ENCODE data around the gene GEMIN7. TPM values are rescaled to one million over a fixed set of nuclear protein-coding genes. Genes with fewer than 3 reads are reported as not detected.
"Not testable (repeated sequence)": the region's sequence is repeated elsewhere in the genome, so short reads cannot be mapped to it uniquely, and the experiment has no call there.

Gene GEMIN7
- total RNA-seq, 1 experiment from 2014 or later, result 77.0 TPM

GRCh38 chr19:45101806-45102205, 22.7 kb downstream of the GEMIN7 start:
- no peaks in the 10 kb centered on the region; the same call in 1 of the 2 replicates for H3K36me3 ChIP-seq (replicated peaks; ENCODE audit: control insufficient read depth, insufficient read depth, low read length)
- DNase-seq, result peak; percentile 49

GRCh38 chr19:45102481-45102880, 23.4 kb downstream of the GEMIN7 start:
- no peaks in the 10 kb centered on the region; the same call in 1 of the 2 replicates for H3K36me3 ChIP-seq (replicated peaks; ENCODE audit: control insufficient read depth, insufficient read depth, low read length)
- H3K4me3 ChIP-seq (ENCODE audit: insufficient read depth, low read depth, low read length), result no peak overlapping the region
- H3K27me3 ChIP-seq (ENCODE audit: control insufficient read depth, insufficient read depth, low read length), result no peaks in the 10 kb centered on the region
- no peak for DNase-seq

More at GRCh38 chr19:45101806-45102205, 22.7 kb downstream of the GEMIN7 start:
- H3K4me3 ChIP-seq (ENCODE audit: insufficient read depth, low read depth, low read length), result no peak overlapping the region
- no peaks in the 10 kb centered on the region for H3K27me3 ChIP-seq (ENCODE audit: control insufficient read depth, insufficient read depth, low read length)

GRCh38 chr19:45103156-45103507, 24.1 kb downstream of the GEMIN7 start:
- peak; percentile 70 for DNase-seq
- H3K36me3 ChIP-seq (replicated peaks; ENCODE audit: control insufficient read depth, insufficient read depth, low read length), result no peaks in the 10 kb centered on the region; the same call in 1 of the 2 replicates
- no peaks in the 10 kb centered on the region for H3K27me3 ChIP-seq (ENCODE audit: control insufficient read depth, insufficient read depth, low read length)
- no peak overlapping the region for H3K4me3 ChIP-seq (ENCODE audit: insufficient read depth, low read depth, low read length)

GRCh38 chr19:45103508-45104319, 24.7 kb downstream of the GEMIN7 start:
- DNase-seq, result peak; percentile 81
- H3K27me3 ChIP-seq (ENCODE audit: control insufficient read depth, insufficient read depth, low read length), result no peaks in the 10 kb centered on the region
- no peak overlapping the region for H3K4me3 ChIP-seq (ENCODE audit: insufficient read depth, low read depth, low read length)
- no peaks in the 10 kb centered on the region; the same call in 1 of the 2 replicates for H3K36me3 ChIP-seq (replicated peaks; ENCODE audit: control insufficient read depth, insufficient read depth, low read length)

- no peaks in the 10 kb centered on the region for H3K27me3 ChIP-seq (ENCODE audit: control insufficient read depth, insufficient read depth, low read length)
- no peak for DNase-seq
- H3K36me3 ChIP-seq (replicated peaks; ENCODE audit: control insufficient read depth, insufficient read depth, low read length), result no peaks in the 10 kb centered on the region; the same call in 1 of the 2 replicates
- H3K4me3 ChIP-seq (ENCODE audit: insufficient read depth, low read depth, low read length), result no peak overlapping the region
Observed at GRCh38 chr19:45104658-45105349, 25.7 kb downstream of the GEMIN7 start.

- H3K4me3 ChIP-seq (ENCODE audit: insufficient read depth, low read depth, low read length); H3K36me3 ChIP-seq (replicated peaks; ENCODE audit: control insufficient read depth, insufficient read depth, low read length); H3K27me3 ChIP-seq (ENCODE audit: control insufficient read depth, insufficient read depth, low read length); DNase-seq: not testable (repeated sequence)
Observed at GRCh38 chr19:45106363-45106762, 27.3 kb downstream of the GEMIN7 start.

- Histone ChIP-seq H3K4me3 (ENCODE audit: insufficient read depth, low read depth, low read length) (no peak overlapping the region), H3K36me3 (replicated peaks; ENCODE audit: control insufficient read depth, insufficient read depth, low read length) (no peaks in the 10 kb centered on the region), H3K27me3 (ENCODE audit: control insufficient read depth, insufficient read depth, low read length) (no peaks in the 10 kb centered on the region)
- DNase-seq, result no peak
Observed at GRCh38 chr19:45107621-45108150, 28.6 kb downstream of the GEMIN7 start.

- Histone ChIP-seq H3K4me3 (ENCODE audit: insufficient read depth, low read depth, low read length) (no peak overlapping the region), H3K36me3 (replicated peaks; ENCODE audit: control insufficient read depth, insufficient read depth, low read length) (no peaks in the 10 kb centered on the region), H3K27me3 (ENCODE audit: control insufficient read depth, insufficient read depth, low read length) (no peaks in the 10 kb centered on the region)
- no peak for DNase-seq
Observed at GRCh38 chr19:45110851-45111266, 31.8 kb downstream of the GEMIN7 start.

GRCh38 chr19:45112111-45112827, 33.2 kb downstream of the GEMIN7 start:
- DNase-seq, result no peak
- Histone ChIP-seq H3K27me3 (ENCODE audit: control insufficient read depth, insufficient read depth, low read length) (no peaks in the 10 kb centered on the region), H3K36me3 (replicated peaks; ENCODE audit: control insufficient read depth, insufficient read depth, low read length) (no peaks in the 10 kb centered on the region), H3K4me3 (ENCODE audit: insufficient read depth, low read depth, low read length) (no peak overlapping the region)

- Histone ChIP-seq H3K36me3 (replicated peaks; ENCODE audit: control insufficient read depth, insufficient read depth, low read length) (no peaks in the 10 kb centered on the region), H3K4me3 (ENCODE audit: insufficient read depth, low read depth, low read length) (no peak overlapping the region), H3K27me3 (ENCODE audit: control insufficient read depth, insufficient read depth, low read length) (no peaks in the 10 kb centered on the region)
- no peak for DNase-seq
Observed at GRCh38 chr19:45113628-45114027, 34.6 kb downstream of the GEMIN7 start.

GRCh38 chr19:45114116-45114515, 35.1 kb downstream of the GEMIN7 start:
- DNase-seq, result no peak
- no peak overlapping the region for H3K4me3 ChIP-seq (ENCODE audit: insufficient read depth, low read depth, low read length)

GRCh38 chr19:45115809-45116615, 37.0 kb downstream of the GEMIN7 start:
- H3K4me3 ChIP-seq (ENCODE audit: insufficient read depth, low read depth, low read length), result no peak overlapping the region
- no peaks in the 10 kb centered on the region for H3K36me3 ChIP-seq (replicated peaks; ENCODE audit: control insufficient read depth, insufficient read depth, low read length)
- H3K27me3 ChIP-seq (ENCODE audit: control insufficient read depth, insufficient read depth, low read length), result no peaks in the 10 kb centered on the region
- peak; percentile 55 for DNase-seq

More at GRCh38 chr19:45114116-45114515, 35.1 kb downstream of the GEMIN7 start:
- Histone ChIP-seq H3K27me3 (ENCODE audit: control insufficient read depth, insufficient read depth, low read length) (no peaks in the 10 kb centered on the region), H3K36me3 (replicated peaks; ENCODE audit: control insufficient read depth, insufficient read depth, low read length) (no peaks in the 10 kb centered on the region)

GRCh38 chr19:45117167-45117594, 38.1 kb downstream of the GEMIN7 start:
- no peaks in the 10 kb centered on the region for H3K27me3 ChIP-seq (ENCODE audit: control insufficient read depth, insufficient read depth, low read length)
- DNase-seq, result peak; percentile 84
- no peaks in the 10 kb centered on the region for H3K36me3 ChIP-seq (replicated peaks; ENCODE audit: control insufficient read depth, insufficient read depth, low read length)
- no peak overlapping the region for H3K4me3 ChIP-seq (ENCODE audit: insufficient read depth, low read depth, low read length)

GRCh38 chr19:45117671-45118070, 38.6 kb downstream of the GEMIN7 start:
- no peaks in the 10 kb centered on the region for H3K36me3 ChIP-seq (replicated peaks; ENCODE audit: control insufficient read depth, insufficient read depth, low read length)
- DNase-seq, result no peak
- H3K27me3 ChIP-seq (ENCODE audit: control insufficient read depth, insufficient read depth, low read length), result no peaks in the 10 kb centered on the region
- H3K4me3 ChIP-seq (ENCODE audit: insufficient read depth, low read depth, low read length), result no peak overlapping the region

All from H7 (cell line).